HCT116 (cell line): ENCODE data around the gene ACP3. TPM values are rescaled to one million over a fixed set of nuclear protein-coding genes. Genes with fewer than 3 reads are reported as not detected.

Experiments used
- ATAC-seq: fragments of 200-7000 bp; cut with Tn5 transposase; 2 replicates; pipeline ENCODE4 v1.9.1; 2020; ENCODE audit warnings: mild to moderate bottlenecking, moderate library complexity
- BruUV-seq: library from RNA; stranded (reverse); fragments of 400-500 nt; replicated peaks from 2 replicates; lab custom pipeline; 2021; lab: Mats Ljungman, UMichigan
- CTCF ChIA-PET: fragments of 300-600 bp; sonication (Branson Sonifier 250); formaldehyde crosslinking; loops from one replicate; lab custom pipeline; 2021; ENCODE audit warnings: antibody characterized with exemption; lab: Charles Lee
- POLR2A ChIA-PET: fragments of 300-600, 350-600 bp; sonication (Branson Sonifier 250); formaldehyde crosslinking; loops from one replicate; lab custom pipeline; 2021; ENCODE audit warnings: antibody characterized with exemption; lab: Charles Lee
- RAD21 ChIA-PET, 2 experiments: fragments of 300-600 bp; sonication (Branson Sonifier 250); formaldehyde crosslinking; loops; one replicate each; lab custom pipeline; 2023; ENCODE audit warnings: low total read pairs in 2 of 2; ENCODE audit not compliant: uncharacterized antibody in 2 of 2, unreplicated experiment in 2 of 2, low non-redundant PET in 1 of 2; lab: Charles Lee
- DNase-seq: peaks from one replicate; pipeline ENCODE4 v3.0.0-alpha.2; 2010; ENCODE audit warnings: low read depth, low spot score
- H2AFZ ChIP-seq: fragments of 200-600 bp; shearing (Covaris generic), sonication (generic); 2 replicates; pipeline ENCODE4 v1.6.1; 2017; ENCODE audit warnings: low read depth, mixed run types, mixed read lengths, antibody characterized with exemption, low read length; ENCODE audit not compliant: poor library complexity, severe bottlenecking
- H3K27ac ChIP-seq: 2 replicates; pipeline ENCODE4 v1.5.1; 2012; ENCODE audit warnings: low read depth, low read length
- H3K27me3 ChIP-seq: fragments of 200-600 bp; sonication (generic); 2 replicates; pipeline ENCODE4 v1.6.1; 2016; ENCODE audit warnings: mixed run types, low read length, mixed read lengths; ENCODE audit not compliant: insufficient read depth
- H3K36me3 ChIP-seq, 2 experiments: fragments of 200-500 bp in 1 of 2; fragments of 200-600 bp in 1 of 2; sonication (Bioruptor generic) in 1 of 2; sonication (generic) in 1 of 2; 2 replicates each; pipeline versions ENCODE4 v1.5.1 to v1.6.1; 2014 to 2016; ENCODE audit warnings: low read length in 2 of 2, inconsistent platforms in 1 of 2, mixed read lengths in 1 of 2, mixed run types in 1 of 2; ENCODE audit not compliant: insufficient read depth in 2 of 2, control insufficient read depth in 1 of 2
- H3K4me1 ChIP-seq, 2 experiments: fragments of 200-600 bp in 1 of 2; sonication (generic) in 1 of 2; 2 replicates each; pipeline versions ENCODE4 v1.5.1 to v1.6.1; 2012 to 2017; ENCODE audit warnings: low read length in 2 of 2, inconsistent platforms in 1 of 2, mild to moderate bottlenecking in 1 of 2, mixed read lengths in 1 of 2, mixed run types in 1 of 2, moderate library complexity in 1 of 2; ENCODE audit not compliant: insufficient read depth in 2 of 2, control insufficient read depth in 1 of 2
- H3K4me2 ChIP-seq: fragments of 200-600 bp; sonication (generic); 2 replicates; pipeline ENCODE4 v1.6.1; 2017; ENCODE audit warnings: mixed run types, low read length, mixed read lengths
- H3K4me3 ChIP-seq, 2 experiments: fragments of 200-600 bp in 1 of 2; sonication (generic) in 1 of 2; replicated peaks in 1 of 2; 2 replicates each; pipeline ENCODE4 v1.5.1; 2011 to 2016; ENCODE audit warnings: low read length in 2 of 2, control low read depth in 1 of 2, low read depth in 1 of 2, mild to moderate bottlenecking in 1 of 2, mixed read lengths in 1 of 2, mixed run types in 1 of 2
- H3K79me2 ChIP-seq: fragments of 200-600 bp; sonication (generic); 2 replicates; pipeline ENCODE4 v1.6.1; 2017; ENCODE audit warnings: mild to moderate bottlenecking, mixed run types, low read length, moderate library complexity, mixed read lengths; ENCODE audit not compliant: insufficient read depth
- H3K9ac ChIP-seq: fragments of 200-600 bp; sonication (generic); 2 replicates; pipeline ENCODE4 v1.6.1; 2016; ENCODE audit warnings: low read length, mixed read lengths
- H3K9me2 ChIP-seq: fragments of 200-600 bp; sonication (generic), shearing (Covaris generic); 2 replicates; pipeline ENCODE4 v1.6.1; 2017; ENCODE audit warnings: mixed run types, mild to moderate bottlenecking, moderate library complexity; ENCODE audit not compliant: insufficient read depth
- H3K9me3 ChIP-seq, 2 experiments: fragments of 200-500 bp in 1 of 2; fragments of 200-600 bp in 1 of 2; sonication (Bioruptor generic) in 1 of 2; sonication (generic) in 1 of 2; 2 replicates each; pipeline ENCODE4 v1.6.1; 2014 to 2017; ENCODE audit warnings: low read length in 2 of 2, mixed read lengths in 2 of 2, inconsistent platforms in 1 of 2, low read depth in 1 of 2, mild to moderate bottlenecking in 1 of 2, mixed run types in 1 of 2, moderate library complexity in 1 of 2; ENCODE audit not compliant: control insufficient read depth in 1 of 2, insufficient read depth in 1 of 2
- H4K20me1 ChIP-seq: fragments of 200-600 bp; sonication (generic), shearing (Covaris generic); 2 replicates; pipeline ENCODE4 v1.6.1; 2017; ENCODE audit warnings: mixed run types, mild to moderate bottlenecking, moderate library complexity; ENCODE audit not compliant: insufficient read depth
- ATF3 ChIP-seq: IDR thresholded peaks from 2 replicates; pipeline ENCODE4 v1.6.1; 2012
- CEBPB ChIP-seq: IDR thresholded peaks from 2 replicates; pipeline ENCODE4 v1.6.1; 2012; ENCODE audit warnings: low read depth
- CTCF ChIP-seq, 3 experiments: fragments of 200-600 bp in 1 of 3; sonication (generic) in 1 of 3; IDR thresholded peaks in 2 of 3; conservative IDR thresholded peaks in 1 of 3; 2 replicates each; pipeline ENCODE4 v1.5.1; 2012 to 2017; ENCODE audit warnings: low read depth in 2 of 3, low read length in 2 of 3, antibody characterized with exemption in 1 of 3, borderline replicate concordance in 1 of 3, control low read depth in 1 of 3, mild to moderate bottlenecking in 1 of 3, mixed read lengths in 1 of 3, mixed run types in 1 of 3, moderate library complexity in 1 of 3; ENCODE audit not compliant: insufficient read depth in 1 of 3
- EGR1 ChIP-seq: IDR thresholded peaks from 2 replicates; pipeline ENCODE4 v1.6.1; 2012; ENCODE audit warnings: low read depth
- ELF1 ChIP-seq: IDR thresholded peaks from 2 replicates; pipeline ENCODE4 v1.6.1; 2012; ENCODE audit warnings: low read depth, borderline replicate concordance
- FOSL1 ChIP-seq: IDR thresholded peaks from 2 replicates; pipeline ENCODE4 v1.6.1; 2012; ENCODE audit warnings: low read depth
- MAX ChIP-seq: IDR thresholded peaks from 2 replicates; pipeline ENCODE4 v1.6.1; 2012
- RAD21 ChIP-seq: IDR thresholded peaks from 2 replicates; pipeline ENCODE4 v1.6.1; 2012; ENCODE audit warnings: low read depth, mild to moderate bottlenecking
- REST ChIP-seq: IDR thresholded peaks from 2 replicates; pipeline ENCODE4 v1.6.1; 2012; ENCODE audit warnings: low read depth
- SP1 ChIP-seq: IDR thresholded peaks from 2 replicates; pipeline ENCODE4 v1.6.1; 2012; ENCODE audit warnings: low read depth
- SRF ChIP-seq: IDR thresholded peaks from 2 replicates; pipeline ENCODE4 v1.6.1; 2012; ENCODE audit warnings: low read depth
- TCF7L2 ChIP-seq: IDR thresholded peaks from 2 replicates; pipeline ENCODE4 v1.7.0; 2011; ENCODE audit warnings: borderline replicate concordance, inconsistent platforms; ENCODE audit not compliant: insufficient read depth, insufficient read length; ENCODE audit errors: extremely low read depth
- ZFX ChIP-seq: fragments of 450-650 bp; IDR thresholded peaks from 2 replicates; pipeline ENCODE4 v1.6.1; 2017
- intact Hi-C: fragments of 100-400 bp; cut with micrococcal nuclease; formaldehyde crosslinking; loops from 2 replicates; pipeline ENCODE4 v1.10.0; 2022
- total RNA-seq: library from RNA; stranded (reverse); gene quantifications from one replicate; pipeline ENCODE4 v1.2.1, GENCODE V29; 2021; ENCODE audit not compliant: unreplicated experiment

Gene ACP3
- total RNA-seq, 1 experiment from 2014 or later = 0.79 TPM

DNA sequence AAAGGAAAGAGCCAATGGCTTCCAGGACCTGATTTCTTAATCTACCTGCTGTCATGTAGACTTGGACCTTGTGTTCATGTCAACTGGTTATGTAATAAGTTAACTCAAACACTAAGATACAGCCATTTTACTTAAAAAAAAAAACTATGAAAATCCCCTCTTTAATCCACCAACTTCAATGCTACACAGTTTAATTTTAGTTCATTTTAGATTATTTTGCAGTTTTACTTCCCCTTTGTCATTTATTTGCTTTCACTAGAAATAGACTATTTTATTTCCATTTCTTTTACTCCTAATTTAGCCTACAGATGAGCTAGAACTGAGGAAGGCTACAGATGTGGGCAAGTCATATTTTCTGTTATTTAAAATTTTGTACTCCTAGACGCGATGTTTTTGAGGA lies 89.4 kb downstream of the ACP3 start:
- Histone ChIP-seq H3K4me1 (no peaks in the 10 kb centered on the region), H4K20me1 (no peaks in the 10 kb centered on the region), H3K36me3 (no peaks in the 10 kb centered on the region), H3K9ac (no peak overlapping the region), H3K27ac (no peak overlapping the region), H3K4me2 (no peak overlapping the region), H3K9me3 (no peaks in the 10 kb centered on the region), H3K79me2 (no peaks in the 10 kb centered on the region), H2AFZ (no peak overlapping the region), H3K27me3 (peaks cover 16% of the 10 kb centered on the region; the same call in 1 of the 2 replicates), H3K4me3 (no peak overlapping the region), H3K9me2 (no peaks in the 10 kb centered on the region)
- intact Hi-C loops = no loop called here
- no peak for TF ChIP-seq ATF3
- no peak for TF ChIP-seq EGR1
- no peak for TF ChIP-seq ZFX
- no peak for TF ChIP-seq SP1
- no peak for TF ChIP-seq RAD21
- no peak for TF ChIP-seq FOSL1
- TF ChIP-seq REST = no peak
- TF ChIP-seq ELF1 = no peak
- TF ChIP-seq CTCF (IDR thresholded peaks at IDR 0.05 in 2 of 3, conservative IDR thresholded peaks at IDR 0.05 in 1 of 3; ENCODE audit: borderline replicate concordance in 1 of 3, insufficient read depth in 1 of 3, low read depth in 2 of 3, low read length in 2 of 3) = no peak
- no peak for TF ChIP-seq SRF
- no peak for TF ChIP-seq TCF7L2
- TF ChIP-seq MAX = no peak
- TF ChIP-seq CEBPB = no peak
- ChIA-PET POLR2A (no interaction called here), RAD21 (no interaction called here), CTCF (no interaction called here)
- ATAC-seq (no peak), DNase-seq (no peak)
- no TSS peak for BruUV-seq
